ENCODE measurements around the gene SORBS1. TPM values are rescaled to one million over a fixed set of nuclear protein-coding genes. Genes with fewer than 3 reads are reported as not detected.

The SORBS1 gene
- total RNA-seq, 1 donor from 2014 or later: 123 TPM

DNA sequence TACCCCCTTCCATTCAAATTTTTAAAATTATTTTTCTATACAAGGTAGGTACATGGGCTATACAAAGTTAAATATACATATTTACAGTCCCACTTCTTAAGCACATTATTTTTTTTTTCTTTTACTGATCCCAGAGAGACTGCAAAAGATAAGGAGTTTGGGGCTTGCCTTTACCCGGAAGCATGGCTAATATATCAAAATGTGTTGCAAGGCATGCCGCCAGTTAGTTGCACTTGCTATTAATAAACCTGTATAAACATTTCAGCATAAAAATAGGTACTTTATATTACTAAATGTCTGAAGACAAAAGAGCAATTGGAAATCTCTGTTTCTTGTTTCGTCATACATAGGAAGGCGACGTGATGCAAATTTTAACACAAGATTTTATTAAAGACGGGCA lies 248.9 kb downstream of the SORBS1 start:
- no peak for DNase-seq

DNA sequence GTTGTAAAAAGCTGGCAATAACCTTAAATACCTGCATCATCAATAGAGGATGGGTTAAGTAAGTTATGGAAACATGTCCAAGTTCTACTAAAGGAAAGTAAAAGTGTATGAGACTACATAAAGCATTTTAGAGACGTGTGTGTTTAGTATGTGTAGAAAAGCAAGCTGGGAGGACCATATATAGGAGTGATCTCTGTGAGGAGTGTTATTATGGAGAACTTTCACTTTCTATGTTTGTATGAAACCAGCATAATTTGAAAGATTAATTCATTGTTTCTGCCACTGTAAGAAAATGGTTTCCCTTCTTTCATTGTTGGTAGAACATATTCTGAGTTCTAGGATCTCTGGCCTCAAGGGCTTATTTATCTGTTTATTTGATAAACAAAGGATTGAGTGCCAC lies 251.2 kb downstream of the SORBS1 start:
- DNase-seq: no peak

DNA sequence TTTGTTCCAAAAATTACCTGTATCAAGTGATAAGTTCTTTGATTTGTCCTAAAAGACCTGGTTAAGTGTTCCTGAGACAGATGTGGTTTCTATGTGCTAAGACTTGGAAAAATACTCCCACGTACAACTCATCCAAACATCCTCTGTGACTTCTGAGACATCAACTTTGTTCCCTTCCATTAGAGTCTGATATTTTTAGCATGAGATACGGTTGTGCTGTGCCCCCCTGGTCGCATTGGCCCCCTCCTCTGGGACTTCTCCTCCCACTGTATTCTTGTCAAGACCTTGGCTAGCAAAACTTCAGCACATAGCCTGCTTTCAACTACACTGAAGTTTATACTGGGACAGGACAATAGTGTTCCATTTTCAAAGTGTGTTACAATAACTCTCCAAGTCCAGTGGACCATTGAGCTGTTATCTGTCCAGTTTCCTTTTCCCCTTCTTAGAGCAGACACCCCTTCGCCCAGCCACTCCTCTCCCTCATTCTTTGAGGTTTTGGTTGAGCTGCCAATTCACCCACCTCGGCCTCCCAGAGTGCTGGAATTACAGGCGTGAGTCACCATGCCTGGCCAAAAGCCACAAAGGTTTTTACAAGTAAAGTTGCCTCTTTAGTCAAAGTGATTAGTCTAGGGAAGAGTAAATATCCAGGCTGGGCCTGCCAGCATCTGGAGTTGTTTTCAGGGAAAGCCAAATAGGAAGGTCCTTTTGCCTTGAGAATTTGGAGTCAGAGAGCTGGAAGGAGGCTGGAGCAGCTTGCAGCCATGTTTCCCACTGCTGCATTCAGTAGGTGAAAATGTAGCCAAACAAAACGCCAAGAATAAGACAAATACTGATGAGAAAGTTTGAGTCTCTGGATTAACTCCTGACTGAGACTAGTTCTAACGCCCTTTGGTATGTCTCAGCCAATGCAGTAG lies 252.5 kb downstream of the SORBS1 start:
- DNase-seq: no peak

DNA sequence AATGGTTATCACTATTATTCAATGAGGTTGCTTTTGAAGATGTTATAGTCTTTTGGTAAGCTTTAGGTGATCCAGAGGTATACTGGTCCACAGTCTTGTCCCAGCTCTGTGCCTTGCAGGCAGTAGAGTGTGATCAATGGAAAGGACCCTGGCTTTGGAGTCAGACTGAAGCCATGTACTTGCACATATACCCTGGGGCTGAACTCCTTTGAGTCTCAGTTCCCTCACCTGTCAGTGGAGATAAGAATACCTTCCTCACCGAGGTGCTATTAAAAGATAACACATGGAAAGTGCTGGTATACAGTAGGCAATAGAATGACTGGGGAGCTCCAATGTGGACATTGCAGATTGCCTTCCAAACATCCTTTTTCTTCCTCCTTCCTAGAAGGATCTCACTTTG lies 254.3 kb downstream of the SORBS1 start:
- DNase-seq: no peak

DNA sequence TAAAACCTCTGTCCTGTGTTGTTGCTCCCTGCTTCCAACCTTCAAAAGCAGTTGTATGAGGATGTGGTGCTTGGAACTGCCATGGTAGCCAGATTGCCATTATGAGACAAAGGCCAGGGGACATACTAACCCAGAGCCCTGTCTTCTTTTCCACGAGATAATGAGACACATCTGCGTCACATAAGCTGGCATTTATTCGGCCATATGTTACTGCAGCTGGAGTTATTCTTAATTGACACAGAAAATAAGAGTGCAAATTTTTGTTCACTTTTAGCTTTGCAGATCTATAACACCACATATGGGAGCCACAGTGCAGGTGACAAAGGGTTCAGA lies 254.9 kb downstream of the SORBS1 start:
- no peak for DNase-seq

DNA sequence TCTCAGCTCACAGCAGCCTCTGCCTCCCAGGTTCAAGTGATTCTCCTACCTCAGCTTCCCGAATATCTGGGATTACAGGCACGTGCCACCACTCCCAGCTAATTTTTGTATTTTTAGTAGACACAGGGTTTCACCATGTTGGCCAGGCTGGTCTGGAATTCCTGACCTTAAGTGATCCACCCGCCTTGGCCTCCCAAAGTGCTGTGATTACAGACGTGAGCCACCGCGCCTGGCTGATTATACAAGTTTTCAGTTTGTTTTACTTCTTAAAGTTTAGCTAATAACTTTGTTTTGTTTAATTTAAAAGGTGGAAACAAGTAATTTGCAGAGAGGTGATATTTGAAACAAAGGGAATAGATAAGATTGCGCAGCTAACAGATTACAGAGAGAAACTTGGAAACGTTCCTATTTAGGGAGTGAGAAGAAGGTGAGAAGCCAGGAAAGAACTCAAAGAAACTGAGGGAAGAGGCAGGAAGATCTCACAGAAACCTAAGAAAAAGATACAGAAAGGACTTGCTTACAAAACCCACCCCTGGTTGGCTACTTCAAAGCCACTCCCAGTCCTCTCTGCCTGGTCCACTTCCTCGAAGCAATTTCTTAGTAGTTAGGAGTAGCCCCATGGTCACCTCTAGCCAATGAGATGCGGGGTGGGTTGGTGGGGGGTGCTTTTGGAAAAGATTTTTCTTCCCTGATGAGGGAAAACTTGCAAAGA lies 255.4 kb downstream of the SORBS1 start:
- no peak for DNase-seq

DNA sequence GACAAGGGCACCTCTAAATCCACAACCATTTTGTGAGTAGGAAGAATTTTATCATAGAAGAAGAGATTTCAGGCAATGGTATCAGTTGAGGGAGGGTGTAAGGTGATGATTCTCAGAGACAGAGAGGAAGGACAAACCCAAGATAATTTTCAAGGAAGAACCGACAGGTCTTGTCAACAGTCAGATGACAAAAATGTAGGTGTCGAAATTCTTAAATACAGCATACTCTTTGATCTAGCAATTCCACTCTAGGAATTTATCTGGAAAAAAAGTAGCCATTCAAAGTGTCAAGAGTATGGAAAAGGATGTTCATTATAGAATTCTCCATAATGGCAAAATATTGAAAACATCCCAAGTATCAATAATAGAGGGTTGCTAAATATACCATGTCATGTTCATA lies 256.2 kb downstream of the SORBS1 start:
- DNase-seq: no peak

DNA sequence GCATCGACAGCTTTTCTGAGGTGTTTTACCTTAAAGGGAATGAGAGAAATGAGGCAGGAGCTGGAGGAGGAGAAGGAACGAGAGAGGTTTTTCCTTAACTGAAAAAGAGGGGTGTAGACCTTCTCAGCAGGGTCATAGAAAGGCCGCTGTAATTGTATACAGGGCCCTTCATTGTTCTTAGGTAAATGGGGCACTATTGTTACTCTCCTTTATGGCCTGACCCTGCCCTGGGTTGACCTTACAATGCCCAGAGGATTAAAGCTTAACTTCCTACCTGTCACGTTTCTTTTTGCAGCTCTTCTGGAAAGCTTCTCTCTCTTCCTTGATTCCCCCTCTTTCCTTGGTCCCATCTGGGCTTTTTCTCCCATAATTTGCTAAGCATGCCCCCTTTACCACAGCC lies 256.7 kb downstream of the SORBS1 start:
- no peak for DNase-seq

DNA sequence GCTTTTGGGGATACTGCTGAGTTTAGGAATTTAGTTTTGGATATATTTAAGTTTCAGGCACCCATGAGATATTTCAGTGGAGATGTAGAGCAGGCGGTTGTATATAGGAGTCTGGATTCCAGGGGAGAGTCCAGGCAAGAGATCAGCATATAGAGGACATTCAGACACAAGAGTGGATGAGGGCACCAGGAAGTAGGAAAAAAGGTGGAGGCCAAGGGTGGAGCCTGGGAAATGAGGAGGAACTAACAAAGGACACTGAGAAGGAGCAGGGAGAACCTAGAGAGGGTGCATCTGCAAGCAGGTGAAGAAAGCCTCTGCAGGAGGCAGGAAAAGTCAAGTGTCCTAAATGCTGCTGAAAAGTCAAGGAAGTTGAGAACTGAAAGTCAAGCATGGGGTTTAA lies 257.2 kb downstream of the SORBS1 start:
- DNase-seq: no peak

DNA sequence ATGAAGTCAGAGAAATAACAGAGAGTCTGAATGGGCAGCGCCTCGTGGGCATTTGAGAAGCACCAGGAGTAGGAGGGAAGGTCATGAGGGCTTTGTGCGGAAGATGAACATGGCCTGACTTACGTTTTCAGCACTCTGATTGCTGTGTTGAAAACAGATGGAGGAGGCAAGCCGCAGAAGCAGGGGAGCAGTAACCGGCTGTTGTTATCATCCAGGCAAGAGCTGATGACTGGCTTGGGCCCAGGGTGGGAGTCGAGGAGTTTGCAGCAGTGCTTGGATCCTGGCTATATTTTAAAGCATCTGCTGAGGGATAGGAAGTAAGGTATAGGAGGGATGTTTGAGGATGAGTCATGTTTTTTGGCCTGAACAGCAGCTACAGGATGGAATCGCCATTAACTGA lies 257.6 kb downstream of the SORBS1 start:
- DNase-seq: peak; percentile 16

DNA sequence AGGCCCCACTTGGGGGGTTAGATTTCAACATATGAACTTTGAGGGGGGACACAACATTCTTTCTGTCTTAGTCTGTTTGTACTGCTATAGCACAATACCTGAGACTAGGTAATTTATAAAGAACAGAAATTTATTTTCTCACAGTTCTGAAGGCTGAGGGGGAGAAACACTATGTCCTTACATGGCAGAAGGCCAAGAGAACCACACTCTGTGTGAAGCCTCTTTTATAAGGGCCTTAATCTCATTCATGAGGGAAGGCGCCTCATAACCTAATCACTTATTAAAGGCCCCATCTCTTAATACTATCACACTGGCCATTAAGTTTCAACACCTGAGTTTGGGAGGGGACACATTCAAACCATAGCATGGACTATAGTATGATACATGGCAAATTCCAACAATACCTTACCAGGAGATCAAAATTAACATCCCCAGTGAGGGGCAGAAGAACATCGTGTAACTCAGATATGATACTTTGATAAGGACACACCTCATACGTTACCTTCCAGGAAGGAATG lies 261.1 kb downstream of the SORBS1 start:
- no peak for DNase-seq

DNA sequence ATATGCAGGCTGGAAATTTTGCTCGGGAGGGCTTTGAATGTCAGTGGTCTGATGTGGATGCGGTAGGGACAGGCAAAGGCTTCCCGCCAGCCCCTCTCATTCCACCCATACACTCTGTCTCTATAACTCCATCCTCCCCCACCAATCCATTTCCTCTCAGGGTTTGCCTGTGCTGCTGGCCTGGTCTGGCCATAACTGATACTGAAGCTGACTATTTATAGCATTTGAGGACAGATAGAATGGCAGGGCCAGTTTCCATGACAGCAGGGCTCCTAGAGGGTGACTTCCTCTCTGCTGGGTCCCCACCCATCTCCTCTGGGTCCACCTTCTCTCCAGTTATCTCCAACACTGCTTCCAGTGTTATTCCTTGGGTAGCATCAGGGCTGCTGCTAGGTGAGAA lies 263.8 kb downstream of the SORBS1 start:
- DNase-seq: no peak

DNA sequence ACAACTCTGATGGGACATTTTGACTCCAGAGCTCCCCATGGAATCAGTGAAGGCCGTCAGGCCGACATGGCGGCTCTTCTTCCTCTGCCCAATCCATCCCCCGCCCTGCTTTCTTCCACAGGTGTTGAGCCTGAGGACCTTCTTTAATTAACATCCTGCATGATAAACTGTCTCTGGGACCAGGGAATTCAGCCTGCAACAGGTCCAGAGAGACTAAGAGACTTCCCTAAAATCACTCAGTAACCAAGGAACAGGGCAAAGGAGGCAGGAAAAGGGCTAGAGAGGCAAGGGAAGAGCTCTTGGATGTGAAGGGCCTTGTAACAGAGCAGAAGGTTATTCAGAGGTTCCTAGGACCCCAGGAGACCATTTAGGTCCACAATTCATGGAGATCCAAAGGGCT lies 264.4 kb downstream of the SORBS1 start:
- DNase-seq: no peak

DNA sequence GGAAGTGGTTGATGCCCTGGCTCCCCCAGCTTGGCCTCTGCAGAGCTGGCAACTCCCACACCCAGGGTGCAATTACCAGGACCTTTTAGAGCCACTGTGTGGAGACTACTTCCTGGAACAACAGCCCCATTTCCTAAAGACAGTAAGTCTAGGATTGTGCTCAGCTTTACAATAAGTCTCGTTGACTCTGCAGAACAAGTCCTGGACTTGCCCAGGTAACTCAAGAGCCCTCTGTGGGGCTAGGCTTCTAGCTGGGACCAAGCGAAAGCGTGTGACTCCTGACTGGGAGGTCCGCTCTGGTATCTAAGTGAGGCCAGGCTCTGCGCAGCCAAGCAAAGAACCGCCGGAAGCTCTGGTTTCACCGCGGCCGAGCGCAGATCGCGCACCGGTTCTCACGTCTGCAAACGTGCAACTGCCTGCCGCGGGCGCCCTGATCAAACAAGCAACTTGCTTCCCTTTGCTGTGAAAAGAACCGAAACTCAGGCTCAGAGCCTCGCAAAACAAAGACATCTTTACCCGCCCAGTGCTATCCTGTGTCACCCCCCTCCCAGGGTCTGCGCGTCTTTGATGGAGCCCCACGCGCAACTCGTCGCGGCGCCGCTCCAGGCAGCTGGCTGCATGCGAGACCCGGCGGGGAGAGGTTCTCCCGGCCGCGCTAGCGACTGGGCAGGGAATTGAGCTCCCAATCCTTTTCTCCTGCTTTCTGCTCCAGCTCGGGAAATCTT lies 266.0 kb downstream of the SORBS1 start:
- peak; percentile 16 for DNase-seq

DNA sequence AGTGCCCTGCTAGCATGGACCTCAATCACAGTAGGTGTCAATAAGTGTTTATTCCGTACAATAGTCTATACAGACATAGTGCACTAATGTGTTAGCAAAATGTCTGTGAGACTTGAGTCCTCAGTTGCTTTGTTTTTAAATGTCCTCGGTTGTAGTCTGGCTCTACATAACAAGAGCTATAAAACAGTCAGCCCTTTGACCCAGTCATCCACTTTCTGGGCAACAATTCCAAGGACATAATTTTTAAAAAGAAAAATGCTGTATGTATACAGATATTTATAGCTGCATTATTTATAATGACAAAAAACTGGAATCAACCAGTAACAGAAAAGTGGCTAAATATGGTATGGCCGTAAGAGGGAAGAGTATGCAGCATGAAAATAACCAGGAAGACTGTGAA lies 267.5 kb downstream of the SORBS1 start:
- no peak for DNase-seq

DNA sequence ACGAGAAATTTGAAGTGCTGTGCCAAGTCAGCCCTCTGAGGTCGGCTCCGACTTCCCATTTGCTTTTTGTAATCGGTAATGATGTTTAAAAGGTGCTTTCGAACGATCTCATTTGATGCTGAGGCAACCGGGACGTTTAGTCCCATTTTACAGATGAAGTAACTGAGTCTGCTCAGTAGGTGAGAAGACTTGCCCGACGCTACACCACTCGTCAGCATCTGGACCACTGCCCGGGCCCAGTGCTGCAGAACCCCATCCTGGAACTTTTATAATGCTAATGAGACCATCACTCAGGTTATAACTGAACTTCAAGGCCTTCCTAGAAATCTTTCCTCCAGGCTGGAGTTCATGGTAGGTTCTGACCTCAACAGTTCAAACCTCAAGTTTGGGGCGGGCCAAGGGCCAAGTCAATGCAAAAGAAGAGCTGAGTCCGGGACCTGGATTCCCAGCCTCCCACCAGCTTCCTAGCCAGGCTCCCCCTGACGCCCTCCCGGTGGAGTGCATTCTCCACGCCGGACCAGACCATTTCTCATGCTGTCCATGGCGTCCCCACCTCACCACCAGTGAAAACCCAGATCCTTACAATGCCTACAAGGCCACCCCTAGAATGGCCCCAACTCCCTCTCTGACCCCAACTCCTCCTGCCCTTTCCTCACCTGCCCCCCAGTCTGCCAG lies 269.7 kb downstream of the SORBS1 start:
- DNase-seq: no peak

DNA sequence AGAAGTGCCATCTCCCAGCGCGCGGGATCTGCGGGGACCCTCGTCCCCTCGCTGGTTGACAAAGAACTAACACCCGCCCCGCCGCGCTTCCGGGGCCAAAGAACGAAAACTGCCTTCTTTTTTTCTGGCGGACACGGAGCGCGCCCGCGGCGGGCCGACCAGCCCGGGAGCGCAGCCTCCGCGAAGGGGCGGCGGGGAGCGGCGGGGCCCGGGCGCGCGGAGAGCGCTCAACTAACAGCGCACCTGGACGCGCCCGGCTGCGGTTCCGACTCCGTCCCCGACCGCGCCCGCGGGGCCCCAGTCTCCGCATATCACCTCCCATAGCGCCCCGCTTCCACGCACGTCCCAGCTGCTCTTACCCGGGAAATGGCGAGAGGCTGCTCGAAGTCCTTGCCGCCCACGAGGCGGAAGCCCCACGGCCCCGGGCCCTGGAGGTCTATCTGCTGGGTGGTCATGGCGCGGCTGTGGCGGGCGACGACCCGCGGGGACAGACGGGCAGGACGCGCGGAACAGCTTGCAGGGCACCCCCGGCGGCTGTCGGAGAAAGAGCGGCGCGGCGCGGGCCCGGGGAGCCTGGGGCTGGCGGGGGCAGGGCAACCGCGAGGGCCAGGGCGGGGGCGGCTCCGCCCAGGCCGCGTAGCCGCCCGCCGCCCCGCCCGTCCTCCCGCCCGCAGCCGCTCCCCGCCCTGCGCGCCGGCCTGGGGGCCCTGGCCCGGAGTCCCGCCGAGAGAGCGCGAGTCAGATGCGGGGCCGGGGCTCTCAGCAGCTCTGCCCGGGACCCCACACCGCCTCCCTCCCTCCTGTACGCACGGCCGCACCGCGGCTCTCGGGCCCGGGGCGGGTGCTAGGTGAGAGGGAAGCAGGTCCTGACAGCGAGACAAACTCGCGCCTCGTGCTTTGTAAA lies 270.5 kb downstream of the SORBS1 start, which contains the start of gene PDLIM1:
TSS of gene PDLIM1 (minus strand) at position 543 of the 904 bp plus-strand sequence. CDS start at position 455, 88 bp downstream.
- DNase-seq: no peak

DNA sequence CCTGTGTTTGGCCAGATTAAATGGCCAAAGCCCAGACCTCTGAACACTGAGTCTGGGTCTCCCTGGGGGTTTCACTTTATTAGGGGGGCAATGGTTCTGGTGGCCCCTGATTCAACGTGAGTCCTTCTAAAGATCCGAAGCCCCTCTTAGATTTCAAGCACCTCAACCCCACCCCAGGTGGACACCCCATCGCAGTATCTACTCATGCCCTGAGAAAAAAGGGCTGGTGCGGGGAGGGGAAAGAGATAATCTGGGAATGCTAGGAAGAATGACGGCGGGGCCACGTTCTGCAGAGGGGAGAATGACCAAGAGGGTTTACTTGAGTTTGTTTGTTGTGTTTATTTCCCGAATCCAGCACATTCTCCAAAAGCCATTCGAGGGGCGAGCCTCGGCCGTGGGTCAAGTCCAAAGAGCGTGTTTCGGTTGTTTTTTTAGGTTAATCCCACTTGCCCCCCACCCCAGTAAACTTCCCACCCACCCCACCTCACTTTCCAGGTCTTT lies 271.2 kb downstream of the SORBS1 start:
- no peak for DNase-seq

DNA sequence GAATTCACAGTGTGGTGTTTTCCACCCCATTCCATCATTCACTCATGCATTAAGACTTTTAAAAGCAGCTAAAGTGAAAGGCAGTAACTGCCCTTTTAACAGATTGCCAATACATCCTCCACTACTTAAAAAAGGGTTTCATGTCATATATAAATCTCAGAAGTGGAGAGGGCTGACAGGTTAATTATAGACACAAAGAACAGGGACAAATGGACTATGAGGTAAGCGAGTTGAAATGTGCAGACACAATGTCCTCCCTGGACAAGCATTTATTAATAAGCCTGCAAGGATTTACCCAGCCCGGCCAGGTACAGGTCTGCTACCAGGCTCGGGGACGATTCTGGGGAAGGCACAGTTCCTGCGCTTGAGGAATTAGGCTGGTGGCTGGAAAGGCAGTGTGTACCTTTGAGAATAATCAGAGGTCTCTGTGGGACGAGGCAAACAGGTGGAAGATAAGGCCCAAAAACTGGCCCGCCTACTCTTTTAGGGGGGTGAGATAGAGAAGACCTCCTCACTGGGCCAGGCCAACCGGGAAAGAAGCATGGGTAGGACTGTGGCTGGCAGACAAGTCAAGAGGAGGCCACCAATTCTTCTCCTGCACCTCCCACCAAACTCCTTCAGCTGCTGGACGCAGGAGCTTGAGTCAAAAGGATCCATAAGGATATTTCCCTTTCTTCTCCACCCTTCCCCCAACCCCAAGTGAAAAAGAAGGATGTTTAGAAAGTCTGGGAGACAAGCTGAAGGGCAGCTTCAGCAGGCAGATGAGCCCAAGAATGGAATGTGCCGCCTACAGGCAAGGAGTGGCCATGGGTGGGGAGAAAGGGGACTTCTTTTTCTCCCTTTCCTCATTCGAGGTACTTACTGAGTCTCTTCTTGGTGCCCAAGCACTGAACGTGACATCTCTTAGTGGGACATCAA lies 271.9 kb downstream of the SORBS1 start:
- DNase-seq: no peak

DNA sequence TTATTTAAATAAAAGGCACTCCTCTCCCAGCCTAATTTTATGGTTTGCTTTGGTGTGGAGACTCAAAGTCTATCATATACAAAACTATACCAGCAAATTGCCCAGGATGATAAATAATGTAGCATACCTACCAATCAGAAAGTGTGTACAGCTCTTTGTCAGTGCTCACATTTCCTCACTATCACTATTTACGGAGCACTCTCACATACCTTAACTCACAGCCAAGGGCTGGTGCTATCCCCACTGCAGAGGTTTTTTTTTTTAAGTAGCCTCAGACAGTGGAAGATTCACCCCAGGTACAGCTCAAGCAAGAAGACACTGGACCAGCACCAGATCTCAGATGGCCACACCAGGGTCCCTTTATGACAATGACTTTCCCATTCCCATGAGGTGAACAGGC lies 272.9 kb downstream of the SORBS1 start:
- no peak for DNase-seq

All from occipital lobe (tissue), 2 donors.